Activated CD4-positive, alpha-beta T cell treated with anti-CD3 and anti-CD28 coated beads, Interleukin-2, Interleukin-6, amounts not matched to agents 100 ng/mL and 50 ng/mL, durations not matched to agents 16 hours and 8 hours (primary cell): Measurements from ENCODE around the gene ATP13A4.
"Not testable (repeated sequence)": the region's sequence is repeated elsewhere in the genome, so short reads cannot be mapped to it uniquely, and the experiment has no call there.

Experiments
- DNase-seq: peaks from one replicate; pipeline ENCODE4 v3.0.0-alpha.2; 2020

The ATP13A4 gene

GRCh38 chr3:193553586-193553985 lies 1.1 kb downstream of the ATP13A4 start:
- no peak for DNase-seq

- no peak for DNase-seq
Observed at GRCh38 chr3:193552923-193553322, 1.8 kb downstream of the ATP13A4 start.

GRCh38 chr3:193548406-193548805 lies 6.3 kb downstream of the ATP13A4 start:
- DNase-seq, result no peak

- DNase-seq, result no peak
Observed at GRCh38 chr3:193546129-193546528, 8.6 kb downstream of the ATP13A4 start.

GRCh38 chr3:193545304-193545703 lies 9.4 kb downstream of the ATP13A4 start:
- no peak for DNase-seq

- DNase-seq, result no peak
Observed at GRCh38 chr3:193544289-193544688, 10.4 kb downstream of the ATP13A4 start.

GRCh38 chr3:193530231-193531165 lies 24.2 kb downstream of the ATP13A4 start:
- DNase-seq, result no peak

GRCh38 chr3:193526085-193526484 lies 28.6 kb downstream of the ATP13A4 start:
- DNase-seq, result not testable (repeated sequence)

GRCh38 chr3:193522473-193522872 lies 32.2 kb downstream of the ATP13A4 start:
- no peak for DNase-seq

GRCh38 chr3:193520738-193521137 lies 34.0 kb downstream of the ATP13A4 start:
- no peak for DNase-seq

GRCh38 chr3:193515966-193516365 lies 38.7 kb downstream of the ATP13A4 start:
- no peak for DNase-seq

GRCh38 chr3:193510154-193510553 lies 44.5 kb downstream of the ATP13A4 start:
- no peak for DNase-seq

- no peak for DNase-seq
Observed at GRCh38 chr3:193509103-193509965, 45.4 kb downstream of the ATP13A4 start.

- no peak for DNase-seq
Observed at GRCh38 chr3:193508108-193508507, 46.6 kb downstream of the ATP13A4 start.

- no peak for DNase-seq
Observed at GRCh38 chr3:193507566-193507965, 47.1 kb downstream of the ATP13A4 start.

- no peak for DNase-seq
Observed at GRCh38 chr3:193506921-193507320, 47.8 kb downstream of the ATP13A4 start.

GRCh38 chr3:193502871-193503270 lies 51.8 kb downstream of the ATP13A4 start:
- DNase-seq, result no peak

- DNase-seq, result no peak
Observed at GRCh38 chr3:193499801-193500485, 54.8 kb downstream of the ATP13A4 start.

GRCh38 chr3:193499136-193499770 lies 55.4 kb downstream of the ATP13A4 start:
- DNase-seq, result no peak

- no peak for DNase-seq
Observed at GRCh38 chr3:193498215-193498614, 56.5 kb downstream of the ATP13A4 start.

GRCh38 chr3:193496658-193497057 lies 58.0 kb downstream of the ATP13A4 start:
- no peak for DNase-seq

- DNase-seq, result no peak
Observed at GRCh38 chr3:193491026-193491425, 63.7 kb downstream of the ATP13A4 start.

GRCh38 chr3:193490580-193490979 lies 64.1 kb downstream of the ATP13A4 start:
- DNase-seq, result no peak
